Stimulated activated memory B cell treated with anti-CD40 and anti-IgM and Interleukin-4, amounts not matched to agents 10 μg/mL and 1 μg/mL and 100 μg/mL, for 72 hours (primary cell): Measurements from ENCODE around the gene MUC13.

Source experiments
- ATAC-seq: fragments of 150-1000 bp; cut with Tn5 transposase; 2 replicates; pipeline ENCODE4 v1.10.0; 2021
- H3K27ac Mint-ChIP-seq: one replicate; pipeline ENCODE4 v1.8.0; 2022; ENCODE audit warnings: mild to moderate bottlenecking, mixed read lengths
- H3K27me3 Mint-ChIP-seq: one replicate; pipeline ENCODE4 v1.8.0; 2022; ENCODE audit warnings: mixed read lengths
- H3K36me3 Mint-ChIP-seq: one replicate; pipeline ENCODE4 v1.8.0; 2022; ENCODE audit warnings: mixed read lengths
- H3K4me1 Mint-ChIP-seq: one replicate; pipeline ENCODE4 v1.8.0; 2022; ENCODE audit warnings: mixed read lengths
- H3K4me3 Mint-ChIP-seq: one replicate; pipeline ENCODE4 v1.8.0; 2022; ENCODE audit warnings: mild to moderate bottlenecking, moderate library complexity, mixed read lengths
- H3K9me3 Mint-ChIP-seq: one replicate; pipeline ENCODE4 v1.8.0; 2022; ENCODE audit warnings: mixed read lengths

MUC13 gene

GRCh38 chr3:124934577-124934976 lies at the start of gene MUC13:
TSS of gene MUC13 (minus strand) at chr3:124934751. CDS start at chr3:124934712, 39 bp downstream.
- no peaks in the 10 kb centered on the region for H3K36me3 Mint-ChIP-seq
- no peak within 1 kb of the TSS for H3K27ac Mint-ChIP-seq
- H3K4me1 Mint-ChIP-seq = no peaks in the 10 kb centered on the region
- no peak for ATAC-seq
- peaks cover 6% of the 10 kb centered on the region for H3K27me3 Mint-ChIP-seq
- H3K9me3 Mint-ChIP-seq = no peaks in the 10 kb centered on the region
- H3K4me3 Mint-ChIP-seq = no peak within 1 kb of the TSS

- Mint-ChIP-seq H3K9me3 (no peaks in the 10 kb centered on the region), H3K27me3 (no peaks in the 10 kb centered on the region), H3K27ac (no peak overlapping the region), H3K4me1 (peaks cover 5% of the 10 kb centered on the region), H3K4me3 (no peak overlapping the region), H3K36me3 (peaks cover 33% of the 10 kb centered on the region)
- no peak for ATAC-seq
Observed at GRCh38 chr3:124982855-124983254, 48.3 kb upstream of the MUC13 start.

GRCh38 chr3:124981472-124981871 lies 46.9 kb upstream of the MUC13 start:
- H3K4me1 Mint-ChIP-seq = peaks cover 5% of the 10 kb centered on the region
- no peak overlapping the region for H3K4me3 Mint-ChIP-seq
- no peak for ATAC-seq
- H3K27ac Mint-ChIP-seq = no peak overlapping the region
- no peaks in the 10 kb centered on the region for H3K9me3 Mint-ChIP-seq
- H3K27me3 Mint-ChIP-seq = no peaks in the 10 kb centered on the region
- H3K36me3 Mint-ChIP-seq = peaks cover 45% of the 10 kb centered on the region

- no peak overlapping the region for H3K4me3 Mint-ChIP-seq
- ATAC-seq = no peak
- H3K27me3 Mint-ChIP-seq = no peaks in the 10 kb centered on the region
- H3K4me1 Mint-ChIP-seq = no peaks in the 10 kb centered on the region
- peaks cover 38% of the 10 kb centered on the region for H3K36me3 Mint-ChIP-seq
- H3K9me3 Mint-ChIP-seq = no peaks in the 10 kb centered on the region
- no peak overlapping the region for H3K27ac Mint-ChIP-seq
Observed at GRCh38 chr3:124978627-124979026, 44.1 kb upstream of the MUC13 start.

- no peaks in the 10 kb centered on the region for H3K27me3 Mint-ChIP-seq
- H3K9me3 Mint-ChIP-seq = no peaks in the 10 kb centered on the region
- peaks cover 33% of the 10 kb centered on the region for H3K36me3 Mint-ChIP-seq
- no peak for ATAC-seq
- no peak overlapping the region for H3K27ac Mint-ChIP-seq
- no peak overlapping the region for H3K4me3 Mint-ChIP-seq
- no peaks in the 10 kb centered on the region for H3K4me1 Mint-ChIP-seq
Observed at GRCh38 chr3:124976383-124976782, 41.8 kb upstream of the MUC13 start.

- no peaks in the 10 kb centered on the region for H3K4me1 Mint-ChIP-seq
- no peaks in the 10 kb centered on the region for H3K9me3 Mint-ChIP-seq
- peaks cover 41% of the 10 kb centered on the region for H3K36me3 Mint-ChIP-seq
- ATAC-seq = no peak
- H3K4me3 Mint-ChIP-seq = no peak overlapping the region
- no peak overlapping the region for H3K27ac Mint-ChIP-seq
- no peaks in the 10 kb centered on the region for H3K27me3 Mint-ChIP-seq
Observed at GRCh38 chr3:124974691-124975090, 40.1 kb upstream of the MUC13 start.

GRCh38 chr3:124973290-124973689 lies 38.7 kb upstream of the MUC13 start:
- H3K4me3 Mint-ChIP-seq = no peak overlapping the region
- no peaks in the 10 kb centered on the region for H3K9me3 Mint-ChIP-seq
- no peaks in the 10 kb centered on the region for H3K27me3 Mint-ChIP-seq
- no peaks in the 10 kb centered on the region for H3K4me1 Mint-ChIP-seq
- ATAC-seq = no peak
- peaks cover 49% of the 10 kb centered on the region for H3K36me3 Mint-ChIP-seq
- no peak overlapping the region for H3K27ac Mint-ChIP-seq

GRCh38 chr3:124972457-124972856 lies 37.9 kb upstream of the MUC13 start:
- Mint-ChIP-seq H3K9me3 (no peaks in the 10 kb centered on the region), H3K4me3 (no peak overlapping the region), H3K4me1 (no peaks in the 10 kb centered on the region), H3K27me3 (no peaks in the 10 kb centered on the region), H3K27ac (no peak overlapping the region), H3K36me3 (peaks cover 44% of the 10 kb centered on the region)
- ATAC-seq = no peak

GRCh38 chr3:124969963-124970722 lies 35.6 kb upstream of the MUC13 start:
- no peaks in the 10 kb centered on the region for H3K9me3 Mint-ChIP-seq
- H3K4me3 Mint-ChIP-seq = no peak overlapping the region
- peaks cover 28% of the 10 kb centered on the region for H3K36me3 Mint-ChIP-seq
- H3K4me1 Mint-ChIP-seq = no peaks in the 10 kb centered on the region
- no peaks in the 10 kb centered on the region for H3K27me3 Mint-ChIP-seq
- H3K27ac Mint-ChIP-seq = no peak overlapping the region
- no peak for ATAC-seq

- H3K27me3 Mint-ChIP-seq = no peaks in the 10 kb centered on the region
- ATAC-seq = no peak
- H3K4me3 Mint-ChIP-seq = no peak overlapping the region
- no peaks in the 10 kb centered on the region for H3K9me3 Mint-ChIP-seq
- no peaks in the 10 kb centered on the region for H3K4me1 Mint-ChIP-seq
- H3K27ac Mint-ChIP-seq = no peak overlapping the region
- peaks cover 28% of the 10 kb centered on the region for H3K36me3 Mint-ChIP-seq
Observed at GRCh38 chr3:124969190-124969589, 34.6 kb upstream of the MUC13 start.

- Mint-ChIP-seq H3K4me3 (no peak overlapping the region), H3K9me3 (no peaks in the 10 kb centered on the region), H3K27ac (no peak overlapping the region), H3K4me1 (peaks cover under 1% of the 10 kb centered on the region), H3K27me3 (no peaks in the 10 kb centered on the region), H3K36me3 (peaks cover 28% of the 10 kb centered on the region)
- no peak for ATAC-seq
Observed at GRCh38 chr3:124967964-124968363, 33.4 kb upstream of the MUC13 start.

- Mint-ChIP-seq H3K4me1 (peaks cover 6% of the 10 kb centered on the region), H3K9me3 (no peaks in the 10 kb centered on the region), H3K36me3 (peaks cover 28% of the 10 kb centered on the region), H3K27me3 (no peaks in the 10 kb centered on the region), H3K27ac (no peak overlapping the region), H3K4me3 (no peak overlapping the region)
- no peak for ATAC-seq
Observed at GRCh38 chr3:124966521-124967445, 32.2 kb upstream of the MUC13 start.

GRCh38 chr3:124965413-124965812 lies 30.9 kb upstream of the MUC13 start:
- peaks cover 6% of the 10 kb centered on the region for H3K4me1 Mint-ChIP-seq
- no peaks in the 10 kb centered on the region for H3K9me3 Mint-ChIP-seq
- ATAC-seq = no peak
- peaks cover 18% of the 10 kb centered on the region for H3K36me3 Mint-ChIP-seq
- no peak overlapping the region for H3K4me3 Mint-ChIP-seq
- H3K27ac Mint-ChIP-seq = no peak overlapping the region
- H3K27me3 Mint-ChIP-seq = peaks cover under 1% of the 10 kb centered on the region

GRCh38 chr3:124964387-124964786 lies 29.8 kb upstream of the MUC13 start:
- ATAC-seq = no peak
- Mint-ChIP-seq H3K9me3 (no peaks in the 10 kb centered on the region), H3K4me1 (peaks cover 6% of the 10 kb centered on the region), H3K4me3 (no peak overlapping the region), H3K27me3 (peaks cover 10% of the 10 kb centered on the region), H3K27ac (no peak overlapping the region), H3K36me3 (peaks cover 7% of the 10 kb centered on the region)

GRCh38 chr3:124963755-124964154 lies 29.2 kb upstream of the MUC13 start:
- H3K36me3 Mint-ChIP-seq = peaks cover 6% of the 10 kb centered on the region
- no peak overlapping the region for H3K27ac Mint-ChIP-seq
- H3K9me3 Mint-ChIP-seq = no peaks in the 10 kb centered on the region
- H3K27me3 Mint-ChIP-seq = peaks cover 13% of the 10 kb centered on the region
- ATAC-seq = no peak
- H3K4me1 Mint-ChIP-seq = peaks cover 6% of the 10 kb centered on the region
- no peak overlapping the region for H3K4me3 Mint-ChIP-seq
